Astrocyte (in vitro differentiated cells and primary cell): Measurements from ENCODE around the gene HSFX1. TPM values are rescaled to one million over a fixed set of nuclear protein-coding genes. Genes with fewer than 3 reads are reported as not detected.
"Not testable (repeated sequence)": the region's sequence is repeated elsewhere in the genome, so short reads cannot be mapped to it uniquely, and the experiment has no call there.

Experiments used
- DNase-seq: peaks from one replicate; pipeline ENCODE4 v3.0.0-alpha.2; 2010; ENCODE audit warnings: low read depth
- FAIRE-seq: peaks from 2 replicates; lab custom pipeline; 2011; peaks lifted over from hg19 to GRCh38; lab: Jason Lieb, UNC
- H2AFZ ChIP-seq: 2 replicates; pipeline ENCODE4 v1.6.0; 2012; ENCODE audit warnings: low read depth, low read length, inconsistent platforms
- H3K27ac ChIP-seq: 2 replicates; pipeline ENCODE4 v1.5.1; 2011; ENCODE audit warnings: low read depth, low read length, inconsistent platforms
- H3K27me3 ChIP-seq: 2 replicates; pipeline ENCODE4 v1.6.0; 2011; ENCODE audit warnings: low read length, inconsistent platforms; ENCODE audit not compliant: insufficient read depth
- H3K36me3 ChIP-seq: 2 replicates; pipeline ENCODE4 v1.5.1; 2011; ENCODE audit warnings: low read length, inconsistent platforms; ENCODE audit not compliant: insufficient read depth
- H3K4me1 ChIP-seq: 2 replicates; pipeline ENCODE4 v1.5.1; 2011; ENCODE audit warnings: low read length, inconsistent platforms; ENCODE audit not compliant: insufficient read depth
- H3K4me2 ChIP-seq: 2 replicates; pipeline ENCODE4 v1.6.0; 2012; ENCODE audit warnings: low read length, inconsistent platforms
- H3K4me3 ChIP-seq: 2 replicates; pipeline ENCODE4 v1.5.1; 2011; ENCODE audit warnings: low read depth, mild to moderate bottlenecking, low read length, inconsistent platforms; ENCODE audit not compliant: insufficient read depth
- H3K79me2 ChIP-seq: 2 replicates; pipeline ENCODE4 v1.6.0; 2012; ENCODE audit warnings: mild to moderate bottlenecking, low read length, inconsistent platforms; ENCODE audit not compliant: insufficient read depth
- H3K9ac ChIP-seq: 2 replicates; pipeline ENCODE4 v1.6.0; 2012; ENCODE audit warnings: mild to moderate bottlenecking, low read length, inconsistent platforms
- H3K9me3 ChIP-seq: 2 replicates; pipeline ENCODE4 v1.5.1; 2012; ENCODE audit warnings: low read depth, mild to moderate bottlenecking, low read length, inconsistent platforms; ENCODE audit not compliant: insufficient read depth
- H4K20me1 ChIP-seq: 2 replicates; pipeline ENCODE4 v1.6.0; 2012; ENCODE audit warnings: low read length, inconsistent platforms; ENCODE audit not compliant: insufficient read depth
- H3K27ac Mint-ChIP-seq: one replicate; pipeline ENCODE4 v1.8.0; 2021; ENCODE audit warnings: mild to moderate bottlenecking, mixed read lengths; ENCODE audit not compliant: unreplicated experiment
- H3K27me3 Mint-ChIP-seq: one replicate; pipeline ENCODE4 v1.8.0; 2021; ENCODE audit warnings: low read depth, mixed read lengths; ENCODE audit not compliant: unreplicated experiment
- H3K36me3 Mint-ChIP-seq: one replicate; pipeline ENCODE4 v1.8.0; 2021; ENCODE audit warnings: low read depth, mixed read lengths; ENCODE audit not compliant: unreplicated experiment
- H3K4me1 Mint-ChIP-seq: one replicate; pipeline ENCODE4 v1.8.0; 2021; ENCODE audit warnings: low read depth, mixed read lengths; ENCODE audit not compliant: unreplicated experiment
- H3K4me3 Mint-ChIP-seq: one replicate; pipeline ENCODE4 v1.8.0; 2021; ENCODE audit warnings: mild to moderate bottlenecking, moderate library complexity, mixed read lengths; ENCODE audit not compliant: unreplicated experiment
- H3K9me3 Mint-ChIP-seq: one replicate; pipeline ENCODE4 v1.8.0; 2021; ENCODE audit warnings: mild to moderate bottlenecking, mixed read lengths; ENCODE audit not compliant: unreplicated experiment
- EZH2 ChIP-seq: IDR thresholded peaks from 2 replicates; pipeline ENCODE4 v1.6.1; 2012; ENCODE audit warnings: mild to moderate bottlenecking, low read length, inconsistent platforms; ENCODE audit not compliant: insufficient read depth
- total RNA-seq: library from RNA; stranded (reverse); gene quantifications from 2 replicates; pipeline ENCODE4 v1.2.1, GENCODE V29; 2021
- TF ChIP-seq, protein P1 (sequence below): IDR thresholded peaks from 2 replicates; pipeline ENCODE4 v1.5.1; 2011; ENCODE audit warnings: low read depth, mild to moderate bottlenecking, inconsistent platforms, low read length, moderate library complexity; ENCODE audit not compliant: insufficient read depth

HSFX1 gene
- total RNA-seq, 1 donor from 2014 or later = 1.5 TPM

DNA sequence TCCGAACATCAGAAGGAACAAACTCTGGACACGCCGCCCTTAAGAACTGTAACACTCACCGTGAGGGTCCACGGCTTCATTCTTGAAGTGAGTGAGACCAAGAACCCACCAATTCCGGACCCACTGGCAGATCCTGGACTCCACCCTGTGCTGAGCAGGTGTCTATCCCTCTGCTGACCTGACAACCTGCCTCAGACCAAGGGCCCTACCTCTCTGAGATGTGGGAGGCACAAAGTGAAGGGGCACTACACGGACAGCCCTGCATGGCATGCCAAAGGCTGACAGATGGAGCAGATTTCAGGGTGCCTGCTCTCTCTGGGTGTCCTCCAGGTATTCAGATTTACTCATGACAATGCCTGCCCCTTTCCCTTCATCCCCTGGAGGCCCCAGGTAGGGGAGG, 14.0 kb upstream of the HSFX1 start:
- H3K36me3 ChIP-seq = no peaks in the 10 kb centered on the region
- no peaks in the 10 kb centered on the region for H3K27me3 ChIP-seq
- H4K20me1 ChIP-seq = no peaks in the 10 kb centered on the region
- no peaks in the 10 kb centered on the region for H3K9me3 ChIP-seq
- H3K4me2 ChIP-seq = no peak overlapping the region
- H3K4me3 ChIP-seq = no peak overlapping the region
- no peaks in the 10 kb centered on the region for H3K4me1 ChIP-seq
- H3K27me3 Mint-ChIP-seq = peaks cover 2% of the 10 kb centered on the region
- H2AFZ ChIP-seq = no peak overlapping the region
- no peak for TF ChIP-seq EZH2
- TF ChIP-seq, protein P1, sequence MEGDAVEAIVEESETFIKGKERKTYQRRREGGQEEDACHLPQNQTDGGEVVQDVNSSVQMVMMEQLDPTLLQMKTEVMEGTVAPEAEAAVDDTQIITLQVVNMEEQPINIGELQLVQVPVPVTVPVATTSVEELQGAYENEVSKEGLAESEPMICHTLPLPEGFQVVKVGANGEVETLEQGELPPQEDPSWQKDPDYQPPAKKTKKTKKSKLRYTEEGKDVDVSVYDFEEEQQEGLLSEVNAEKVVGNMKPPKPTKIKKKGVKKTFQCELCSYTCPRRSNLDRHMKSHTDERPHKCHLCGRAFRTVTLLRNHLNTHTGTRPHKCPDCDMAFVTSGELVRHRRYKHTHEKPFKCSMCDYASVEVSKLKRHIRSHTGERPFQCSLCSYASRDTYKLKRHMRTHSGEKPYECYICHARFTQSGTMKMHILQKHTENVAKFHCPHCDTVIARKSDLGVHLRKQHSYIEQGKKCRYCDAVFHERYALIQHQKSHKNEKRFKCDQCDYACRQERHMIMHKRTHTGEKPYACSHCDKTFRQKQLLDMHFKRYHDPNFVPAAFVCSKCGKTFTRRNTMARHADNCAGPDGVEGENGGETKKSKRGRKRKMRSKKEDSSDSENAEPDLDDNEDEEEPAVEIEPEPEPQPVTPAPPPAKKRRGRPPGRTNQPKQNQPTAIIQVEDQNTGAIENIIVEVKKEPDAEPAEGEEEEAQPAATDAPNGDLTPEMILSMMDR = no peak
- no peak overlapping the region for H3K27ac Mint-ChIP-seq
- no peak overlapping the region for H3K27ac ChIP-seq
- peaks cover 5% of the 10 kb centered on the region for H3K9me3 Mint-ChIP-seq
- H3K4me1 Mint-ChIP-seq = peaks cover 1% of the 10 kb centered on the region
- no peak overlapping the region for H3K9ac ChIP-seq
- H3K79me2 ChIP-seq = no peaks in the 10 kb centered on the region
- DNase-seq (no peak), FAIRE-seq (no peak)
- no peaks in the 10 kb centered on the region for H3K36me3 Mint-ChIP-seq
- no peak overlapping the region for H3K4me3 Mint-ChIP-seq

DNA sequence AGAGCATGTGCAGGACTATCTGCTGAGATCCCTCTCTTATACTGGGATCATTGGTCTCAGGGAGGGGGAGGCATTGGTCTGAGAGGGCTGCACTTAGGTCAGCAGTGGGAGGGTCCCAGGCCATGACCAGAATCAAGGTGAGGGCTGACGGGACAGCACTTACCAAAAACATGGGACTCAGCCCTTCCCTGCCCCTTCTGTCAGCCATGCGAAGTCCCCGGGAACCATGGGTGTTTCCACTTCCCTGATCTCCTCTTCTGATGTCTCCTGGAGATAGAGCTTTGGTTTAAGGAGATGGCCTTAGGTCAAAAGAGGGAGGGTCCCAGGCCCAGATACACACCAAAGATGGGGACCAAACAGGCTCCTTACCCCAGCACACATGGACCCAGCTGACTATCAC, 12.9 kb upstream of the HSFX1 start:
- no peaks in the 10 kb centered on the region for H4K20me1 ChIP-seq
- H3K4me1 Mint-ChIP-seq = peaks cover 1% of the 10 kb centered on the region
- no peak overlapping the region for H3K27ac ChIP-seq
- H3K36me3 Mint-ChIP-seq = no peaks in the 10 kb centered on the region
- H3K79me2 ChIP-seq = no peaks in the 10 kb centered on the region
- H3K4me3 ChIP-seq = no peak overlapping the region
- H3K36me3 ChIP-seq = no peaks in the 10 kb centered on the region
- no peak overlapping the region for H3K4me2 ChIP-seq
- no peak overlapping the region for H2AFZ ChIP-seq
- no peak overlapping the region for H3K27ac Mint-ChIP-seq
- H3K4me3 Mint-ChIP-seq = no peak overlapping the region
- TF ChIP-seq, protein P1 = no peak
- TF ChIP-seq EZH2 = no peak
- H3K27me3 Mint-ChIP-seq = peaks cover 2% of the 10 kb centered on the region
- peaks cover 5% of the 10 kb centered on the region for H3K9me3 Mint-ChIP-seq
- H3K27me3 ChIP-seq = no peaks in the 10 kb centered on the region
- no peaks in the 10 kb centered on the region for H3K9me3 ChIP-seq
- FAIRE-seq (no peak), DNase-seq (no peak)
- H3K9ac ChIP-seq = no peak overlapping the region
- H3K4me1 ChIP-seq = no peaks in the 10 kb centered on the region

DNA sequence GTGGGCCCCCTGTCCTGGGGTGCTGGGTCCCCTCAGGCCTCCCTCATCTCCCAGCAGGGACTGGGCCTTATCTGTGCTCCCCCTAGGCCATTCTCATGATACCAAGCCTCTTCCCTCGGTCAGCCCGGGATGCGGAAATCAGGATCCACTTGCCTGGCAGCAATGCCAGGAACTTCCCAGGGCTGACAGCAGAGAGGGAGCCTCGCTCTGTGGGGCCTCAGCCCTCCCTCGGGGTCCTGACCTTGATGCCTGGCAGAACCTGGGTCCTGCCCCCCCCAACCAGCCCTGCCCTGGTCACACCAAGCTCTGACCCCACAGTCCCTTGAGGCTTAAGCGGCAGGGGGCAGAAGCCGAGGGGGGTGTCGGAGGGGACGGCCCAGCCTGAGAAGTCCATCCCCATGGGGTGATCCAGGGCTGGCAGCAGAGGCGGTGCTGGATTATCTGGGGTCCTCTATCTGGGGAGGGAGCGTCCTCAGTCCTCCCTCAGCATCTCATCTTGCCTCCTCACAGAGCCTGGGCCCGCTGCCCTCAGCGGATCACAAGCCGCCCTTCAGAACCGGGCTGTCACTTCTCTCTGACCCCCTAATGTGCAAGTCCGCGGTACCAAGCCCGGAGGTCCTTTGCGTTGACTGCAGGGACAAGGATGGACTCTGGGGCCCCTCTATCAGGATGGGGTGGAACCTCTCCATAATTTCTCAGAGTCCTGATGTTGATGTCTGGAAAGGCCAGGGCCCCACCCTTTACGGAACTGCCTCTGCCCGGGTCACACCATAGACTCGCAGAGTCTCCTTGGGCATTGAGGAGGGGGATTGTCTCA, 11.8 kb upstream of the HSFX1 start:
- H4K20me1 ChIP-seq, FAIRE-seq, H3K36me3 ChIP-seq, H3K27me3 Mint-ChIP-seq, H3K4me3 ChIP-seq, H3K27me3 ChIP-seq, H3K9me3 Mint-ChIP-seq, H3K4me3 Mint-ChIP-seq, H3K27ac Mint-ChIP-seq, H3K79me2 ChIP-seq, H3K9ac ChIP-seq, DNase-seq, H3K36me3 Mint-ChIP-seq, H3K4me1 ChIP-seq, H3K27ac ChIP-seq, H3K4me2 ChIP-seq, H3K4me1 Mint-ChIP-seq, H2AFZ ChIP-seq, H3K9me3 ChIP-seq: not testable (repeated sequence)
